A204.1 (cell line): ENCODE results near the gene LIG1.

ENCODE experiments used
- FAIRE-seq: peaks from 2 replicates; lab custom pipeline; 2012; peaks lifted over from hg19 to GRCh38; lab: Jason Lieb, UNC

The LIG1 gene

DNA sequence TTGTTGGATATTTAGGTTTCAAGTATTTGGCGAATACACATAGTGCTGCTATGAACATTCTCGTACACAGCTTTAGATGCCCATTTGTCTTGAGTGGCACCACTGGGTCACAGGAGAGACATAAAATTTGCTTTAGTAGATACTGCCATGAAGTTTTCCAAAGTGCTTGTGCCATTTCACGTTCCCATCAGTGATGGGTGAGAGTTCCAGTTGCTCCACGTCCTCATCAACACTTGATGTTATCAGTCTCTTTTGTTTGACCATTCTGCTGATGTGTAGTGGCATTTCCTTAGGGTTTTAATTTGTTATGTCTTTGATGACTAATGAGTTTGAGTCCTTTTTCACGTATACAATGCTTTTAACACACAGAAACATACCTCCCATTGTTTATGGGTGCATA is 11.4 kb upstream of the LIG1 start:
- no peak for FAIRE-seq

DNA sequence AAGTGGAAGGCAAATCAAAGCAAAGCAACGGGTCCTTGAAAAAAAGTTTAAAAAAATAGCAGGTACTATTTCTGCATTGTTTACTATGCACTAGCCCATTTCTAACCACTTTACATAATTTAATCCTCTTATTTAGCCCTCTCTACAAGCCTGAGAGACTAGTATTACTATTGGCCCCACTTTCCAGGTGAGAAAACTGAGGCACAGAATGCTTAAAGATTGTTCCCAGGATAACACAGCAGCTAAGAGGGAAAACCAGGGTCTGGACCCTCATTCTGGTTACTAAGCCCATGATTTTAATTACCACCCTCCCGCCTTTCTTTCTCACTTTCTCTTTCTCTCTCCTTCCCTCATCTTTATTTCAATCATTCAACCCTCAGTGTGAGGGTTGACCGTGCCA is 6.1 kb upstream of the LIG1 start:
- no peak for FAIRE-seq

DNA sequence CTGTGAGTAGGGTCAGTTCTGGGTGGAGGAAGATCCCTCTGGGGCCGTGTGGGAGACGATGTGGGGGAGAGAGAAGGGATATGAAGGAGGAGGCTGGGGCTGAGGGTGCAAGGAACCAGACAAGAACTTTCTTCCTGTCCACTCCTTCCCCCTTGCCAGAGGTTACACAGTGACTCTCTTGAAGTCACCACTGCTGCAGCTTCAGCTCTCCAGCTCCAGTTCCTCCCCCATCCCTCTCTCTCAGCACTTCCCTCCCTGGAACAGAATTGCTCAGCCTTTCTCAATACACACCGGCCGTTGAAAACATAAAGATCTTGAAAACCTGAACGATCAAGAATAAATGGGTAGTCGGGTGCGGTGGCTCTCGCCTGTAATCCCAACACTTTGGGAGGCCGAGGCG is 5.4 kb upstream of the LIG1 start:
- FAIRE-seq: no peak

DNA sequence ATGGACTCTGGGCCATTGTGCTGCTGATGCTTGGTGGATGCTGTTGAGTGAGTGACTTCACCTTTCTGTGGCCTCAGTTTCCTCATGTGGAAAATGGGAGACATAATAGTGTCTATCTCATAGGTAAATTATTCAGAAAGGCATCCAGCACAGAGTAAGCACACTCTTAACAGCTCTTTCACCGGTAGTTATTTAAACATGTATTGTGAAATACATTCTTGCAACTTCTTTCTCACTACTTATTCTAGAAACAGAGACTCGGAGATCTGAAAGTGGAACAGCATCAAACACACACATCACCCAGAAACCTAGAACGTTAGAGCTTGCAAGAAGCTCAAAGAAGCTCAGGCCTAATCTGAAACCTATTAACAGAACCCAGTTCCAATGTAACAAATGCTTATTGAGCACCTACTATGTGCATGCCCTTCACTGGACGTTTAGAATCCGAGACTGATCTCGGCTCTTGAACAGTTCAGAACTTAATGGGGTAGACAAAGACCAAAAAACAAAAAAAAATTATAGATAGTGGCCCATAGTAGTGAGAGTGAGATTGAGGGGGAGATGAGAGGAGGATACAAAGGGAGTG is 4.4 kb upstream of the LIG1 start:
- no peak for FAIRE-seq

DNA sequence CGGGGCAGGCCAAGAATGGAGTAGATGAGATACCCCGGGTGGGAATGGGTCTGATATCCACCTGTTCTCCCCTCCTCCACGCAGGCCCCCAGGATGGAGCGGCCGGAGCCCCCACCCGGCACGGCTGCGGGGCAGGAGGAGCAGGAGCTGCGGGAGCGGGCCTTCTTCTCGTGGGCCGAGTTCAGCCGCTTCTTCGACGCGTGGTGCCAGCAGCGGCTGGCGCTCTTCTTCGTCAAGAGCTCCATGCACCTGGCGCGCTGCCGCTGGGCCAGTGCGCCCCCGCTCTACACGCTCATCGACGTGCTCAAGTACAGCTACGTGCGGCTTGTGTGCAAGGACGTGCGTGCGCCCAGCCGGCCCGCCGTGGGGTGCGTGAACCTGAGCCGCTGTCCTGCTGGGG is 1.6 kb upstream of the LIG1 start:
- no peak for FAIRE-seq

DNA sequence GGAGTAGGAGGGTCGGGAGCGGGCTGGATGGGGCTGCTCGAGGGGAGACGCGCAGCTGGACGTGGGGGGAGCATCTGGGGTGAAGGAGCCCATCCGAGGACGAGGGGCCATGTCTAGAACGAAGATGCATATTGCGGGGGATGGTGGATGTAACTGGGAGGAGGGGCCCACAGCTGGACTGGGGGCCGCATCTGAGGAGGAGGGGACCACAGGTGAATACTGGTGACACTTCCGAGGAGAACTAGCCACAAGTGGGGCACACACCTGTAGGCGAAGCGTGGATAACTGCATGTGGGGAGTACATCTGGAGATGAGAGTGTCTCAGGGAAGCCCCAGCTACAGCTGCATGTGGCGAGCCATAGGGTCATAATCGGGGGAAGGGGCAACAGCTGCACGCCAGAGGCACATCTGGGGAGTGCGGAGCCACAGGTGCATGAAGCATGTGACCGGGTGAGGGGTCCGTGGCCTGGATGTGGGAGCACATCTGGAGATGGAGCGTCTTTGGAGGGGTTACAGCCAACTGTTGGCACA is 738 bp upstream of the LIG1 start:
- no peak for FAIRE-seq

DNA sequence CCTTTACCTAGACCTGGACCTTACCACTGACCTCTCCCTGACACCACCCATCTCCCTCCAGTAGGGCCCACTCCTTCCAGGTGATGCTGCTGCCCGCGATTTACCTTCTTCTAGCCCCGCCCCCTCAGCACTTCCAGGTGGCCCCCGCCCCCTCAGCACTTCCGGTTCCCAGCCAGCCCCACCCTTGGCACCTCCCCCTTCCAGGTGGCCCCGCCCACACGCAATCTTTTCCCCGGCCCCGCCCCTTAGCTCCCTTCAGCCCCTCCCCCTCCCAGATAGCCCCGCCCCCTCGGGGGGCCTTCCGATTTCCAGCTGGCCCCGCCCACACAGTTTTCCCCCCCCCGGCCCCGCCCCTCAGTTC is 586 bp downstream of the LIG1 start:
- no peak for FAIRE-seq

DNA sequence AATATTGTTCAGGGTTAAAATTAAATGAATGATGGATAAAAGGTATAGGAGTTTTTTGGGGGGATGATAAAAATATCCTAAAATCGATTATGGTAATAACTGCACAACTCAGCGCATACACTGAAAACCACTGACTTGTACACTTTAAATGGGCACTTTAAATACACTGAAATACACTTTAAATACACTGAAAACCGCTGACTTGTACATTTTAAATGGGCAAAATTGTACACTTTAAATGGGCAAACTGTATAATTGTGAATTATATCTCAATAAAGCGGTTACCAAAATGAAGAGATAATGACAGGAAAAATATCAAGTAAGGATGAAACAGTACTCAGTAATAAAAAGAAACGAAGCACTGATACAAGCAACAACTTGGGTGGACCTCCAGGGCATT is 1.5 kb downstream of the LIG1 start:
- no peak for FAIRE-seq

DNA sequence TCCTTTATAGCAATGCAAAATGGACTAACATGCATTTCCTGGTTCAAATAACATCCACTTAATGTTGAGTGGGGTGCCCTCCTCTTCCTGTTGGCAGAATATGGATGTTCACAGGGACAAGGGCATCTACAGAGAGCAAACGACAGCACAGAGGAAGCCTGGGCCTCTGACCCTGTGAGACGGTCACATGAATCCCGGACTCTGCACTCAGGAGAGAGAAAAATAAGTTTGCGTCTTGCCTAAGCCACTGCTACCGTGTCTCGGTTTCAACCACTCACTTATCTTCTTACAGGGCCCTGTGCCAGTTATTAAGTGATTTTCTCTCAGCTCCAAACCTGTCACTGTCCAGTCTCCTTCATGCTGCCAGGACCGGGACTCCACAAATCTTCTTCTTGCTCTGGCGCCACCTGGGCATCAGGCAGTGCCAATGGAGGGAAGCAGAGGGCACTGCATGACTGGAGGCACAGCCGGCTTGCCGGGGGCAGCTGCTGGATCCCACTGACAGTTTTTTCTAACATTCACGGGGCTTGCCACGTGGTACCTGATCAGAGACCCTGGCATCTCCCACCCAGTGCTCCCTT is 11.8 kb downstream of the LIG1 start:
- no peak for FAIRE-seq

DNA sequence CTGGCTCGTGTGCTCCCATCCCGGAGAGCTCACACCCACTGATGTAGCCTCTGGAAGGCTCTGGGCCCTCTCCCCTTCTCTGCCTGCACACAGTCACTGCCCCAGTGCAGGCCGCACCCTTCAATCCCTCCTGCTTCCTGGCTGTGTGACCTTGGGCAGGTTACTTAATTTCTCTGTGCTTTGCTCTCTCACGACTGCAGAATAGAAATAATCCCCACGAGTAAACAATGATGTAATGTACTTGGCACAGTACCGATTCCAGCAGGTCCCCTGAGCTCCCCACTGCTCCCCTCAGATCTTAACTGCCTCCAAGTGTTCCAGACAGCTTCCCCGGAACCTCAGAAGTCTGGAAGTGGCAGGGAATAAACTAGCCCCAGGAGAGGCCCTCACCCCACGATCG is 16.1 kb downstream of the LIG1 start:
- no peak for FAIRE-seq

DNA sequence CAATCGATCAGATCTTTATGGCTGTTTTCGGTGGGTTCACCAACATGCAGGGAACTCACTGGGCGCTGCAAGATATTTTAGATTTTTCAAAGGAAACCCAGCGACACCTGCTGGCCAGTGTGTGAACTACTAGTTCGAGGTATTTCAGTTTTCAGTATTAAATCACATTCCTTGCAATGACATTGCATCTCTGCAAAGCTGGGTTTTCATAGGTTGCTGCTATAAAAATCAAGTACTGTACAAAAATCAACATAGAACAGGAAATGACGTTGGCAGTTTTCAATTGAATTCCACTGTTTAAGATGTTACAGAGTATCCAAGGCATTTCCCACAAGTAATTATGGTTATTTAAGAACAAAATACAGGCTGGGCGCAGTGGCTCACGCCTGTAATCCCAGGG is 17.6 kb downstream of the LIG1 start:
- peak; percentile 97 for FAIRE-seq

DNA sequence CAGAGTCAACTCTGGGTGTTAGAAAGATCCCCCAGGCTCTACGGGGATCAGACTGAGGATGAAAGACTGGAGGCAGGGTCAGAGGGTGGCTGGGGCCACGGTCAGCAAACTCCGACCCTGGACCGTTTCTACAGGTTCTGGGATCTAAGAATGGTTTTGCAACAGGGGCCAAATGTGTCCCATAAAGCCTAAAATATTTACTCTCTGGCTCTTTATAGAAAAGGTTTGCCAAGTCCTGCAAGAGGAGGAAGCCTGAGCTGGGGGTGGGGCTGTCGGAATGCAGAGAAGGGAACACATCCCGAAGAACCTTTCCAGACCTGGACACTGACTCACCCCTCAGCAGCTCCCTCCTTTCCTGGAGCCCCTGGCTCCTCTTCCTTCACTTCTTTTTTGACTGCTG is 20.7 kb downstream of the LIG1 start:
- FAIRE-seq: no peak

DNA sequence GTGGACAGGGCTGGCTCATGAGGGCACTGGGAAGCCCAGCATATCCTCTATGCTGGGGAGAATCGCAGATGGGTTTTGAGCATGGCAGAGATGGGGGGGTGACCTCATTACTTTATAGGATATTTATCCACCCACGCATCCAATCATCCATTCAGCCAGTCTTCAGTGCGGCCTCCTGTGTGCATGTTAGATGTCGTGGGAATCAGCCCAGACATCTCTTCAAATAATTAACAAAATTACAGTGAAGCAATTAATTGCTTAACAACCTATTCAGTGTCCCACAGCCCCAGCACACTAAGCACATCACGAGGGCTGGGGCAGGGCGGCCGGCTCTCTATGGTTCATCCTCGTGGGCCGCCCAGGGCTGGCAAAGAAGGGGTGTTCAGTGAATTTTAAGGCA is 21.6 kb downstream of the LIG1 start:
- FAIRE-seq: no peak

DNA sequence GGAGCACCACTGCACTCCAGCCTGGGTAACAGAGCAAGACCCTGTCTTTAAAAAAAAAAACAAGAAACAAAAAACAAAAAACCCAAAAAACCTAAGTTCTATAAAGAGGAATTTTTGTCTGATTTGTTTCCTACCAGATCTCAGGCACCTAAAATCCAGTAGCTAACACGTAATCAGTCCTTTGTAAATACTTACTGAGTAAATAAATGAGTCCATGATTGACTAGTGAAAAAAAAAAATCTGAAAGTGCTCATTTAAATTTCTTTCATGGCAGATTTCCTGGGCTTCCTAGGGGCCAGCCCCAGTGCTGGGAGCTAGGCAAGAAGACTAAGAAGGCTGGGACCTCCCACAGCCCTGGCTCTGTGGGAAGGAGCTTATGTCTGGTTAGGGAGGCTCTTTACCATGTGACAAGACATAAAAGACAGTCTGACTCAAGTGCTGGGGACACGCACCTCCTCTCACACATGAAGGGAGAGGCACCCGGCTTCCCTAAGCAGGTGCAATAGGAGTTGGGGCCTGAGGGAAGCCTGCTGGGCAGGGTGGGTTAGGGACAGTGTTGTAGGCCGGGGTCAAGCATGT is 22.5 kb downstream of the LIG1 start:
- FAIRE-seq: no peak

DNA sequence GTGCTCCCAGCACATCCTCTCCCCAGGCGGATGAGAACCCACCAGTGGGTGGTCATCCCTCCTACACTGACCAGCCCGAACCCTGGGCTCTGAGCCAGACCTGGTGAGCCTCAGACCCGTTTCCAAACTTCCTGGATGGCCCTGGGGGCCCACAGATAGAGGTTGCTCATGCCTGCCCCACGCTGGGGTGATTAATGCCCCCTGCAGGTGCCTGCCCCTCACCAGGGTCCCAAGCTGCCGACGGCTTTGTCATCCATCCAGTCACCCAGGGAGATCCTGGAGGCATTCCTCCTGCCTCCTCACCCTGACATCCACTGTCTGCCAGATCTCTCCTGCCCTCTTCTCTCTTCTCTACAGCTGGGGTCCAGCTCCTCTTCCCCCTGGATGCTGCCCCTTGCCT is 31.1 kb downstream of the LIG1 start:
- FAIRE-seq: no peak

DNA sequence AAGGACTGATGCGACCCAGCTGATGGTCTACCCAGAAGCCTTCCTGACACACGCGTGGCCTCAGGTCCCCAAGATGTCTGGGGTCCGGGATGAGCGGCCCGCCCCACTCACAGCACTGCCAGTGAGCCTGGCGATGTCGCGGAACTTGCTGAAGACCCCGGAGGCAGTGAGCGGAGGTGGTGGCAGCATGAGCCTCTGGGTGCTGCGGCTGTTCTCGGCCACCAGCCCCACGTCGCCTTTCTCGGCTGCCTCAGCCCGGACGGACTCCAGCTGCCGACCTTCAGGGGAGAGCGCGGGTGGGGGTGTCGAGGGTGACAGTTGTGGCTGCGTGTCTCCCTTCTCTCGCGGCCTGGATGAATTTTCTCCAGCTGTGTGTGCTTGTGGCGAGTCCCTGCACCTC is 32.7 kb downstream of the LIG1 start:
- FAIRE-seq: no peak

DNA sequence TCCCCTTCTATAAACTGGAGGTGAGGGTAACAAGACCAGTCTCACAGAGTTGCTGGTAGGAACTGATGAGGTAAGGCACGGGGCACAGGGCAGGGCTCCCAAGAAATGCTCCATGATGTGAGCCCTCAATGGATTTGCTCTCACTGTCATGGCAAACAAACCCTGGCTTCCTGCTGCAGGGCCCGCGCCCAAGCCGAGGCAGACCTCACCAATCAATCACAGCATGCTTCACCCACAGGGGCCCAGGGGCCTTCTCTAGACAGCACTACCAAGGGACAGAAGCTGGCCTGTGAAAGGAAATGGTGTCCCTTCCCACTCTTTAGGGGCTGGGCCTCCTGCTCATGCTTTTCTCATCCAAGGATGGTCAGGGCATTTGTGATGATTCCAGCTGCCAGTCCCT is 33.6 kb downstream of the LIG1 start:
- FAIRE-seq: no peak

DNA sequence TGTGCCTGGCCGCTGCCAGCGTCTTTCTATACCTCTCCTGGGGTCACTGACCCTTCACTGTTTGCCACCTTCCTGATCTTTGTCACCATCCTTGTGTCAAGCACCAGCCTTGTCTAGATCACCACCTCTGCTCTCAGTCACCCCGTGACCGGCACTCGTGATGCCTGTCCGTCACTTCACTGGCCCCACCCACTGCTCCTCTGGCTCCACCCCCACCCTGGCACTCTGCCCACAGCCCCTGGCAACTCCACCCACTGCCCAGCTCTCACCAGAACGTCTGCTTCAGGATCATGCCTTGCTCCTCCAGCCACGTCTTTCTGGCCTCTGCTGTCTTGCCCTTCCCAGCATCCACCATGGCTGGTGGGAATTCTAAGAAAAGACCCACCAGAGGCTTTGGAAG is 34.7 kb downstream of the LIG1 start:
- no peak for FAIRE-seq

DNA sequence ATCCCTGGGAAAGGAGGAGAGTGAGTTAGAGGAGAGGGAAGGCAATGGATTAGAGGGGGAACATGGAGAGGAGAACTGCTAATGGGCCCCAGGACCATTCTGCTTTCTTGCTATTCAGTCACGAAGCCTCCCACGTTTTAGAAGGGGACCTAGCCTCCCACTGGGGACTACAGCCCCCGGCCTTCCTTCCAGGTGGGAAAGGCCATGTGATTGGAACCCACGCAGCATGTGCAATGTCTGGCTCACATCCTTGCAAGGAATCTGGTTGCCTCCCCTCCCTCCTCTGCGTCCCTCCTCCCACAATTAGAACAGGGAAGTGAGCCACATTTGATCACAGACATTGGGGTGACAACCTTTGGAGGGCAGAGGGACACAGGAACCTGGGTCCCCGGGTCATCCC is 37.0 kb downstream of the LIG1 start:
- no peak for FAIRE-seq

DNA sequence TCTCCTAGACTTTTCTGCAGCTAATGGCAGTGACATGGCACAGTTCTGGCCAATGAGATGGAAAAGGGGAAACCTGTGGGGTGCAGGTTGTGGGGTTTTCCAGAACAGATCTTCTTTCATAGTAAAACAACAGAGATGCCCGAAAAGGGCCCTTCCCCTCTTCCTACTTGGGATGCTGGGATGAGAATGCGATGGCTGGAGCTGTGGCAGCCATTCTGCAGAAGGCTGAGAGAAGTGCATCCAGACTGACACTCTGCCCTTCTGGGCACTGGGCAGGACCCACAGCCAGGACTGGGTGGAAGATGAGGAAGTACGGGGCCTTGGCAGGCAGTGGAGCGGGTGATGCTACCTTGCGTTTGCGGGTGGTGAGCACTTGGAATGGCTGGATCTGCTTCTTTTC is 42.6 kb downstream of the LIG1 start:
- FAIRE-seq: no peak

DNA sequence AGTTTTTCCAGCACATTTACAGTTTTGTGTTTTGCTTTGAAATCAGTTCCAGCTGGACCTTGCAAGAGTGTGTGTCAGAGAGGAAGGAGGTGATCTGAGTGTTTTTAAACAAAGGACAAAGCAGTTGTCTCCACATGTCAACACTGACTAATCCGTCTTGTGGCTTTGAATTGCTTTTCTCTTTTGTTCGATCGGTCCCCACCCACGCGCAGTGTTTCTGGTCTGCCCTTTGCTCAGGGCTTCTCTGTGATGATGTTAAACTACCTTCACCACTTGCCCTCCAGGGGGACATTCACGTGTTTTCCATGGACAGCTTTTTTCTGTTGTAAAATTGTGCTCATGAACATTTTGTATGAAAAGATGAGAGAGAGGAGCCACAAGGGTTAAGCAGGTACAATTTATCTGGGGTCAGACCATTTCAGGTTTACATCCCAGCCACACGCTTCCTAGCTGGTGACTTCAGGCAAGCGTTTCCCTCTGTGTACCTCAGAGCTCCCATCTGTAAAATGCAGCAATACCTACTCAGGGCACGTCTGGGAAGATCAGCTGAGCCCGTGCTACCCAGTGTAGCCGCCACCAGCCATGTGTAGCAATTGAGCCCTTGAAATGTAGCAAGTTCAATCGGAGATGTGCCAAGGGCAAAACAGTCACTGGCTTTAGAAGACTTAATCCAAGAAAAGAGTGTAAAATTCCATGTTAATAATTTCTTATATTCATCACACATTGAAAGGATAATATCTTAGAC is 46.1 kb downstream of the LIG1 start:
- no peak for FAIRE-seq

DNA sequence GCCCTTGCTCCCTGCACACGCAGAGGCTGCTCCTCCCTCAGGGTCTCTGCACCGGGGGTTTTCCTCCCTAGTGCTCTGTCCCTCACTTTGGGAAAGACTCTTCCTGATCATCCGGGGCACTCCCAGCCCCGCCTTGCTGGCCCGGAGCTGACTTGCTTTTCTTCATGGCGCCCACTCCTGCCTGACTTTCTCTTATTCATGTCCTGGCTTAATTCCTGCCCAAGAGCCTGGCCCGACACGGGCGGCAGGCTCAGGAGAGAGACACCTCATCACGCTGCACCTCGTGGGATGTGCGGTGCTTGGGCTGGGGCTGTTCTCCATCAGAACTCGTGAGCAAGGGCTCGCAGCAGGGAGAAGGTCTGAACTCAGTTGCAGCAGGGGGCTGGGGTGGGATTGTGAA is 47.7 kb downstream of the LIG1 start:
- no peak for FAIRE-seq

DNA sequence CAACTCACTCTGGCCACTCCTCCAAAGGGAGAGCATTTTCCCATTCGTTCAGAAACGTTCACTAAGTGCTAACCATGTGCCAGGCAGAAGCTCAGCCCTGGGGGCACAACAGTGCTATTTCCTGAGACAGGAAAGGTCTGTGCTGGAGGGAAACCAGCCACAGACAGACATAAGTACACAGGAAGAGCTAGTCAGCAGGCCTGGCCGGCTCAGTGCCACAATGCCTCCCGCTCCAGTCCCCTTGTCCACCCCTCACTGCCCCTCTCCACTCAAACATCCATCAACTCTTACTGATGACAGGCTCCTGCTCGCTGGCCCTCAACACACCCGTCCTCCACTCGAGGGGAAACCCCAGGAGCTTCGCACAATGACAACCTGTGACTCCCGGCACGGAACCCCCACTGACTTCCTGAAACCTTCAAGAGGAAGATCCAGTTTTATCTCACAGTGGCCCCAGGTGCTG is 48.2 kb downstream of the LIG1 start:
- no peak for FAIRE-seq

DNA sequence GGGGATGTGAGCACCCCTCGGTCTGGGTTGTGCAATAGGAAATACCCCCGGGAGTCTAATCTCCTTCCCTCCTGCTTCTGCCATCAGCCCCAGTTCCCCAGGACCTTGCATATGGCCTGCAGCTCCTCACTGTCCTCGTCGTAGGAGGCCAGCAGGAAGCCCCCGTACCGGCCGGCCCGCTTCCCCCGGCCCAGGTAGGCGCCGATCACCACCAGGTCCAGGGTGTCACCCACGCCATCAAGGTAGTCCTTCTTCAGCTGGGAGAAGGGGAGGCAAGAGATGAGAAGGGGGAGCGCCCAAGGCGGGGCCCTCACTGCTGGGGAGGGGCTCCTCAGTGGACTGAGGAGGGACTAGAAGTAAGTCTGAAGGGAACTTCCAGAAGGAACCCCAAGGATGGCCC is 49.1 kb downstream of the LIG1 start:
- FAIRE-seq: no peak
